ENCODE measurements around the gene GLB1L3. TPM values are rescaled to one million over a fixed set of nuclear protein-coding genes. Genes with fewer than 3 reads are reported as not detected.
A peak's percentile ranks its signal among the peaks of the same experiment; 100 is the strongest.

Gene GLB1L3
- total and polyA plus RNA-seq, 4 donors, result not detected

DNA sequence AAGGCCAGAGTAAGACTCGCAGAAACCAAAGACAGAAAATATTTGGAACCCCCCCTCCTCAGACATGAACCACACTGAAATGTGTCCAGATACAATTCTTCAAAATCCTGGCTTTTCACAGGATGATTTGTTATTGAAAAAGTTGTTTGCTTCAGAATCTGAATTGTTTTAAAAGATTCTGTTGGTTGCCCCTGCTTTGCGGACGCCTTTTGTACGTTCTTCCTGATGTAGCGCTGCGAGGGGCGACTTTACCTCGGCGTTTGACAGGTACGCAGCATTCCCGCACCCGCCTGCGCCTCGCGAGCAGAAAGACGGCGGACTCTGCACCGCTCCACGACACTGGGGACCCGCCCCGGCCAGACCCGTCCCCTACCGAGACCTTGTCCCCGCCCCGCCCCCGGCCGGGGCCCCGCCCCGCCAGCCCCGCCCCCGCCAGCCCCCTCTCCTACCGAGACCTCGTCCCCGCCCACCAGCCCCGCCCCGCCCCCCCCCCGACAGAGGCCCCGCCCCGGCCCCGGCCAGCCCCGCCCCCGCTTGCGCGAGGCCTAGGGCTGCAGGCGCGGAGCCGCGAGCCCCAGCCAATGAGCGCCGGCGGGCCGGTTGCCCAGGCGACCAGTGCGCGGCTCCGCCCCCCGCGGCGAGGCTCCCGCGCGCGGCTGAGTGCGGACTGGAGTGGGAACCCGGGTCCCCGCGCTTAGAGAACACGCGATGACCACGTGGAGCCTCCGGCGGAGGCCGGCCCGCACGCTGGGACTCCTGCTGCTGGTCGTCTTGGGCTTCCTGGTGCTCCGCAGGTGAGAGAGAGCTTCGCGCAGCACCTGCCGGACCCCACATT is 55.4 kb downstream of the GLB1L3 start, which contains the start of gene GLB1L2:
Gene GLB1L2, plus strand, starts transcription at position 635 of the 835 bp plus-strand sequence. Its CDS starts 74 bp downstream, at position 709.
- DNase-seq (peak; percentile 80 to 90), ATAC-seq (ENCODE audit: low FRiP score) (peak; percentile 90)
- no peaks in the 10 kb centered on the region for H3K36me3 ChIP-seq (ENCODE audit: control insufficient read depth in 1 of 2, insufficient read depth in 2 of 2, low read length in 1 of 2)
- no peaks in the 10 kb centered on the region for H3K4me1 ChIP-seq (ENCODE audit: control insufficient read depth in 1 of 2, insufficient read depth in 2 of 2, low read length in 2 of 2)
- no peaks in the 10 kb centered on the region for H3K9me3 ChIP-seq (ENCODE audit: control insufficient read depth, low read length)
- no peak within 1 kb of the TSS for H3K27ac ChIP-seq (ENCODE audit: low read depth in 1 of 2, low read length in 2 of 2)
- H3K27me3 ChIP-seq (ENCODE audit: control insufficient read depth in 1 of 2, insufficient read depth in 2 of 2, low read length in 1 of 2), result no peaks in the 10 kb centered on the region
- WGBS, 2 donors, result 2% methylated on average over 45 to 80 of the region's 80 CpGs
- intact Hi-C loops (cut with DNase I), result loop anchor here in 1 of 2 donors (5.0 kb wide), 1 partner anchor 79 kb away; the partner anchor contains the start of genes ACAD8 and THYN1
- H3K4me3 ChIP-seq (ENCODE audit: low read length in 2 of 2), result peak within 1 kb of the TSS; percentile 30 to 66

DNA sequence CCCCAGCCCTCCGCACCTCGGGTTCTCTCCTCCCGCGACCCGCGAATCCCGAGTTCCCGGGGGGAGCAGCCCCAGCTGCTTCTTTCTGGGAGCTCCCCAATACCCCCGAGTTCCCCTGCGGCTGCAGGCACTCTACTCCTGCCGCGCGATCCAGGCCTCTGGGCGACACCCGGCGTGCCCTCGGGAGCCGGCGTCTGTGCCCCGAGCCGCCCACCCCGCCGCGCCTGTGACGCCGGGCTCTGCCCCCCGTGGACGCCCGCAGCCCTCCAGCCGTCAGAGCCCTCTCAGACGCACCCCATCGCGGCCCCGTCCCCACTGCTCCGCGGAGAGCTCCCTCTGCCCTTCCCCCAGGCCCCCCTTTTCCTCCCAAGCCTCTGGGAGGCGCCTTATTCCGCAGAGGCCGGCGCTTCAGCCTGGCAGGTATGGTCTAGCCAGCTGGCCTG is 56.0 kb downstream of the GLB1L3 start:
- 2% methylated on average over 39 to 40 of the region's 40 CpGs for WGBS, 2 donors
- Histone ChIP-seq H3K4me3 (ENCODE audit: low read length in 2 of 2) (peak overlapping the region in 1 of 2 donors; percentile 66), H3K27ac (ENCODE audit: low read depth in 1 of 2, low read length in 2 of 2) (no peak overlapping the region), H3K9me3 (ENCODE audit: control insufficient read depth, low read length) (no peaks in the 10 kb centered on the region), H3K4me1 (ENCODE audit: control insufficient read depth in 1 of 2, insufficient read depth in 2 of 2, low read length in 2 of 2) (no peaks in the 10 kb centered on the region), H3K27me3 (ENCODE audit: control insufficient read depth in 1 of 2, insufficient read depth in 2 of 2, low read length in 1 of 2) (no peaks in the 10 kb centered on the region), H3K36me3 (ENCODE audit: control insufficient read depth in 1 of 2, insufficient read depth in 2 of 2, low read length in 1 of 2) (no peaks in the 10 kb centered on the region)
- intact Hi-C loops (cut with DNase I), result loop anchor here in 1 of 2 donors (5.0 kb wide), 1 partner anchor 80 kb away; the partner anchor contains the start of genes ACAD8 and THYN1
- ATAC-seq (ENCODE audit: low FRiP score), result peak; percentile 19
- no peak for DNase-seq

- intact Hi-C loops (cut with DNase I), result loop anchor here in 1 of 2 donors (5.0 kb wide), 1 partner anchor 80 kb away; the partner anchor contains the start of genes ACAD8 and THYN1
These were observed 56.6 kb downstream of the GLB1L3 start for GRCh38 chr11:134332782-134333181.

GRCh38 chr11:134333312-134333711 is 57.1 kb downstream of the GLB1L3 start:
- intact Hi-C loops (cut with DNase I), result loop anchor here in 1 of 2 donors (5.0 kb wide), 1 partner anchor 81 kb away; the partner anchor contains the start of genes ACAD8 and THYN1
- Histone ChIP-seq H3K4me1 (ENCODE audit: control insufficient read depth in 1 of 2, insufficient read depth in 2 of 2, low read length in 2 of 2) (no peaks in the 10 kb centered on the region), H3K36me3 (ENCODE audit: control insufficient read depth in 1 of 2, insufficient read depth in 2 of 2, low read length in 1 of 2) (no peaks in the 10 kb centered on the region), H3K27ac (ENCODE audit: low read depth in 1 of 2, low read length in 2 of 2) (no peak overlapping the region), H3K27me3 (ENCODE audit: control insufficient read depth in 1 of 2, insufficient read depth in 2 of 2, low read length in 1 of 2) (no peaks in the 10 kb centered on the region), H3K9me3 (ENCODE audit: control insufficient read depth, low read length) (no peaks in the 10 kb centered on the region), H3K4me3 (ENCODE audit: low read length in 2 of 2) (no peak overlapping the region)
- WGBS, 2 donors, result 75 to 82% methylated on average over 7 of the region's 7 CpGs
- ATAC-seq (ENCODE audit: low FRiP score) (no peak), DNase-seq (no peak)

More at GRCh38 chr11:134332782-134333181, 56.6 kb downstream of the GLB1L3 start:
- H3K27me3 ChIP-seq (ENCODE audit: control insufficient read depth in 1 of 2, insufficient read depth in 2 of 2, low read length in 1 of 2), result no peaks in the 10 kb centered on the region
- H3K9me3 ChIP-seq (ENCODE audit: control insufficient read depth, low read length), result no peaks in the 10 kb centered on the region
- no peak for ATAC-seq (ENCODE audit: low FRiP score)
- DNase-seq, result no peak
- H3K27ac ChIP-seq (ENCODE audit: low read depth in 1 of 2, low read length in 2 of 2), result no peak overlapping the region
- H3K36me3 ChIP-seq (ENCODE audit: control insufficient read depth in 1 of 2, insufficient read depth in 2 of 2, low read length in 1 of 2), result no peaks in the 10 kb centered on the region
- no peaks in the 10 kb centered on the region for H3K4me1 ChIP-seq (ENCODE audit: control insufficient read depth in 1 of 2, insufficient read depth in 2 of 2, low read length in 2 of 2)
- H3K4me3 ChIP-seq (ENCODE audit: low read length in 2 of 2), result no peak overlapping the region
- 58 to 67% methylated on average over 7 of the region's 7 CpGs for WGBS, 2 donors

- intact Hi-C loops (cut with DNase I), result loop anchor here in 1 of 2 donors (5.0 kb wide), 1 partner anchor 82 kb away; the partner anchor contains the start of genes ACAD8 and THYN1
- Histone ChIP-seq H3K36me3 (ENCODE audit: control insufficient read depth in 1 of 2, insufficient read depth in 2 of 2, low read length in 1 of 2) (no peaks in the 10 kb centered on the region), H3K4me3 (ENCODE audit: low read length in 2 of 2) (no peak overlapping the region)
These were observed 57.8 kb downstream of the GLB1L3 start for GRCh38 chr11:134333946-134334345.

GRCh38 chr11:134334796-134335571 is 58.8 kb downstream of the GLB1L3 start:
- H3K4me3 ChIP-seq (ENCODE audit: low read length in 2 of 2), result no peak overlapping the region
- H3K27ac ChIP-seq (ENCODE audit: low read depth in 1 of 2, low read length in 2 of 2), result no peak overlapping the region
- no peaks in the 10 kb centered on the region for H3K4me1 ChIP-seq (ENCODE audit: control insufficient read depth in 1 of 2, insufficient read depth in 2 of 2, low read length in 2 of 2)
- H3K36me3 ChIP-seq (ENCODE audit: control insufficient read depth in 1 of 2, insufficient read depth in 2 of 2, low read length in 1 of 2), result no peaks in the 10 kb centered on the region
- no peak for DNase-seq
- H3K27me3 ChIP-seq (ENCODE audit: control insufficient read depth in 1 of 2, insufficient read depth in 2 of 2, low read length in 1 of 2), result no peaks in the 10 kb centered on the region
- intact Hi-C loops (cut with DNase I), result loop anchor here in 1 of 2 donors (5.0 kb wide), 1 partner anchor 83 kb away; the partner anchor contains the start of genes ACAD8 and THYN1
- 73 to 79% methylated on average over 10 of the region's 10 CpGs for WGBS, 2 donors
- no peaks in the 10 kb centered on the region for H3K9me3 ChIP-seq (ENCODE audit: control insufficient read depth, low read length)
- ATAC-seq (ENCODE audit: low FRiP score), result no peak

More at GRCh38 chr11:134333946-134334345, 57.8 kb downstream of the GLB1L3 start:
- no peaks in the 10 kb centered on the region for H3K27me3 ChIP-seq (ENCODE audit: control insufficient read depth in 1 of 2, insufficient read depth in 2 of 2, low read length in 1 of 2)
- H3K9me3 ChIP-seq (ENCODE audit: control insufficient read depth, low read length), result no peaks in the 10 kb centered on the region
- no peaks in the 10 kb centered on the region for H3K4me1 ChIP-seq (ENCODE audit: control insufficient read depth in 1 of 2, insufficient read depth in 2 of 2, low read length in 2 of 2)
- DNase-seq, result no peak
- H3K27ac ChIP-seq (ENCODE audit: low read depth in 1 of 2, low read length in 2 of 2), result no peak overlapping the region
- 73 to 74% methylated on average over 3 of the region's 3 CpGs for WGBS, 2 donors
- no peak for ATAC-seq (ENCODE audit: low FRiP score)

DNA sequence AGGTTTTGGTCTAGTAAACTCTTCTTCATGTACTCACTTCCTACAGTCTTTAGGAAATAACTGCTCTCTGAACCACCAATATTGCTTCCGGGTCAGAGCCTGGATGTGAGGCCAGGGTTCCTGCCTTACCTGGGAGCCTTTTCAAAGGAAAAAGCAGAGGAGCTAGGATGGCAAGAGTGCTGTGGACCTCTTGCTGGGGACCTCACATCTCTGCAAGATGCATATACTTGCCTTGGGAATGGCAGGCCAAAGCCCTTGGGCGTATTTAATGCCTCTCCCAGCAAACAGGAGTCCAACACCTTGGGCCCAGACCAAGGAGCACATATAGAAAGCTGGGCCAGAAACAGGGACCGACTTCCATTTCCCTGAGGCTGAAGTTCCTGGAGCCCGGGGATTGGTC is 60.9 kb downstream of the GLB1L3 start:
- H3K4me3 ChIP-seq (ENCODE audit: low read length in 2 of 2), result no peak overlapping the region
- ATAC-seq (ENCODE audit: low FRiP score), result no peak
- no peaks in the 10 kb centered on the region for H3K27me3 ChIP-seq (ENCODE audit: control insufficient read depth in 1 of 2, insufficient read depth in 2 of 2, low read length in 1 of 2)
- intact Hi-C loops (cut with DNase I), result no loop called here
- DNase-seq, result no peak
- WGBS, 2 donors, result 91% methylated on average over 4 of the region's 4 CpGs
- no peak overlapping the region for H3K27ac ChIP-seq (ENCODE audit: low read depth in 1 of 2, low read length in 2 of 2)
- no peaks in the 10 kb centered on the region for H3K4me1 ChIP-seq (ENCODE audit: control insufficient read depth in 1 of 2, insufficient read depth in 2 of 2, low read length in 2 of 2)
- H3K9me3 ChIP-seq (ENCODE audit: control insufficient read depth, low read length), result no peaks in the 10 kb centered on the region
- H3K36me3 ChIP-seq (ENCODE audit: control insufficient read depth in 1 of 2, insufficient read depth in 2 of 2, low read length in 1 of 2), result no peaks in the 10 kb centered on the region

DNA sequence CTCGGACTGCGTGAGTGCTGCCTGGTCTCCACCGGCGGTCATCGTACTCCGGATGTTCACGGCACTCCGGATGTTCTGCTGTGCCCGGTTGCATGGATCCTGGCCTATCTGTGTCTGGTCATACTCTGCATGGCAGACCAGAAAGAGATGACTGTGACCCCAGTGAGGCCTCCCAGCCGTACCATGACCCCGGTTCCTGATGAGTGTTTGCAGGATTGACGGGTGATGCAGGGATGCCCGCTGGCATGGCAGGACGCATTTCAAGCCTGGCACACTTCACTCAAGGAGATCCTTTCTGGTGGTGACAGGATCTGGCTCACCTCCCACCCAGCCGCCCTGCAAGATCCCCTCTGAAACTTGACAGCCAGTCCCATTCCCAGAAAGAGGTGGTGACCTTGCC is 61.9 kb downstream of the GLB1L3 start:
- DNase-seq (no peak), ATAC-seq (ENCODE audit: low FRiP score) (no peak)
- no peaks in the 10 kb centered on the region for H3K4me1 ChIP-seq (ENCODE audit: control insufficient read depth in 1 of 2, insufficient read depth in 2 of 2, low read length in 2 of 2)
- 90 to 91% methylated on average over 15 of the region's 15 CpGs for WGBS, 2 donors
- no peak overlapping the region for H3K4me3 ChIP-seq (ENCODE audit: low read length in 2 of 2)
- no peaks in the 10 kb centered on the region for H3K36me3 ChIP-seq (ENCODE audit: control insufficient read depth in 1 of 2, insufficient read depth in 2 of 2, low read length in 1 of 2)
- H3K27me3 ChIP-seq (ENCODE audit: control insufficient read depth in 1 of 2, insufficient read depth in 2 of 2, low read length in 1 of 2), result no peaks in the 10 kb centered on the region
- H3K9me3 ChIP-seq (ENCODE audit: control insufficient read depth, low read length), result no peaks in the 10 kb centered on the region
- no peak overlapping the region for H3K27ac ChIP-seq (ENCODE audit: low read depth in 1 of 2, low read length in 2 of 2)
- intact Hi-C loops (cut with DNase I), result no loop called here
